Middle frontal gyrus (tissue), 1 donor: ENCODE results near the gene SUMF1.
A peak's percentile ranks its signal among the peaks of the same experiment; 100 is the strongest.

ENCODE experiments used
- DNase-seq: peaks from one replicate; pipeline ENCODE4 v3.0.0-alpha.2; 2015; ENCODE audit warnings: low spot score; ENCODE audit errors: extremely low spot score

Gene SUMF1

GRCh38 chr3:4392992-4393391 lies 74.1 kb downstream of the SUMF1 start:
- DNase-seq, result no peak

- DNase-seq, result no peak
Measured at GRCh38 chr3:4387210-4388204, 79.6 kb downstream of the SUMF1 start.

- DNase-seq, result no peak
Measured at GRCh38 chr3:4385201-4385600, 81.9 kb downstream of the SUMF1 start.

- no peak for DNase-seq
Measured at GRCh38 chr3:4380013-4380412, 87.1 kb downstream of the SUMF1 start.

- no peak for DNase-seq
Measured at GRCh38 chr3:4376499-4376898, 90.6 kb downstream of the SUMF1 start.

GRCh38 chr3:4375911-4376310 lies 91.2 kb downstream of the SUMF1 start:
- no peak for DNase-seq

GRCh38 chr3:4373669-4374068 lies 93.4 kb downstream of the SUMF1 start:
- DNase-seq, result no peak

GRCh38 chr3:4362523-4362922 lies 104.5 kb downstream of the SUMF1 start:
- DNase-seq, result no peak

- no peak for DNase-seq
Measured at GRCh38 chr3:4360817-4361216, 106.3 kb downstream of the SUMF1 start.

- no peak for DNase-seq
Measured at GRCh38 chr3:4359805-4360502, 107.1 kb downstream of the SUMF1 start.

- DNase-seq, result no peak
Measured at GRCh38 chr3:4358273-4358672, 108.8 kb downstream of the SUMF1 start.

GRCh38 chr3:4356546-4357410 lies 110.3 kb downstream of the SUMF1 start:
- DNase-seq, result no peak

- DNase-seq, result no peak
Measured at GRCh38 chr3:4356220-4356540, 110.9 kb downstream of the SUMF1 start.

- no peak for DNase-seq
Measured at GRCh38 chr3:4355401-4356219, 111.5 kb downstream of the SUMF1 start.

- DNase-seq, result no peak
Measured at GRCh38 chr3:4351872-4352271, 115.2 kb downstream of the SUMF1 start.

- no peak for DNase-seq
Measured at GRCh38 chr3:4351164-4351855, 115.8 kb downstream of the SUMF1 start.

GRCh38 chr3:4350789-4351163 lies 116.3 kb downstream of the SUMF1 start:
- DNase-seq, result peak; percentile 53

GRCh38 chr3:4343258-4343657 lies 123.8 kb downstream of the SUMF1 start:
- no peak for DNase-seq

GRCh38 chr3:4341336-4341675 lies 125.8 kb downstream of the SUMF1 start:
- DNase-seq, result no peak
